Sigmoid colon (tissue), 7 donors: ENCODE results near the gene BRIX1. TPM values are rescaled to one million over a fixed set of nuclear protein-coding genes. Genes with fewer than 3 reads are reported as not detected.

Experiments used
- DNase-seq: peaks from one replicate; pipeline ENCODE4 v3.0.0-alpha.2; 2019
- H3K27ac ChIP-seq, 4 donors: fragments of 200-600 bp; sonication (generic); one replicate each; pipeline ENCODE4 v1.5.1; 2016 to 2019; ENCODE audit warnings: mild to moderate bottlenecking in 1 of 4
- H3K27me3 ChIP-seq, 3 donors: fragments of 200-600 bp; sonication (generic); one replicate each; pipeline ENCODE4 v1.5.1; 2019; ENCODE audit warnings: mild to moderate bottlenecking in 1 of 3
- H3K36me3 ChIP-seq, 4 donors: fragments of 200-600 bp; sonication (generic); one replicate each; pipeline ENCODE4 v1.5.1; 2016 to 2019
- H3K4me1 ChIP-seq, 4 donors: fragments of 200-600 bp; sonication (generic); one replicate each; pipeline ENCODE4 v1.5.1; 2017 to 2019
- H3K4me3 ChIP-seq, 4 donors: fragments of 200-600 bp; sonication (generic); one replicate each; pipeline ENCODE4 v1.5.1; 2017 to 2019; ENCODE audit warnings: mild to moderate bottlenecking in 2 of 4, moderate library complexity in 1 of 4
- H3K9me3 ChIP-seq, 4 donors: fragments of 200-600 bp in 3 of 4; sonication (generic) in 3 of 4; one replicate each; pipeline versions ENCODE4 v1.5.1 to v1.6.1; 2013 to 2019
- EP300 ChIP-seq, 4 donors: sonication (generic); formaldehyde crosslinking; IDR thresholded peaks; one replicate each; pipeline ENCODE4 v1.6.1; 2017; ENCODE audit warnings: antibody characterized with exemption in 4 of 4
- POLR2A ChIP-seq, 2 donors: fragments of 450-650 bp; IDR thresholded peaks; one replicate each; pipeline ENCODE4 v1.6.1; 2016; ENCODE audit warnings: antibody characterized with exemption in 2 of 2, mild to moderate bottlenecking in 2 of 2, moderate library complexity in 2 of 2
- POLR2AphosphoS5 ChIP-seq, 4 donors: sonication (generic); formaldehyde crosslinking; IDR thresholded peaks; one replicate each; pipeline ENCODE4 v1.6.1; 2017; ENCODE audit warnings: antibody characterized with exemption in 4 of 4
- WGBS, 2 donors: extraction: QIAGEN DNeasy Blood & Tissue Kit; methylation state at CpG; one replicate each; pipeline ENCODE4 v1.1.7; 2013; 5-methylcytosine and 5-hydroxymethylcytosine counted together
- intact Hi-C: fragments of 100-400 bp; cut with DNase I; formaldehyde crosslinking; loops from one replicate; pipeline ENCODE4 v1.15.1; 2023
- polyA plus RNA-seq, 3 donors: library from polyadenylated mRNA; stranded (reverse); fragments of 200-250 nt; gene quantifications; one replicate each; pipeline ENCODE4 v1.2.3, GENCODE V29; 2013
- total RNA-seq, 4 donors: library from RNA; depleted of rRNA; stranded (reverse); fragments of >200 nt; gene quantifications; one replicate each; pipeline ENCODE4 v1.1.0, GENCODE V29; 2016
- TF ChIP-seq, protein P1 (sequence below), 4 experiments: fragments of 450-650 bp in 3 of 4; fragments of 200-600 bp in 1 of 4; IDR thresholded peaks; one replicate each; pipeline ENCODE4 v1.5.1; 2016 to 2019; ENCODE audit warnings: antibody characterized with exemption in 4 of 4, mild to moderate bottlenecking in 3 of 4, moderate library complexity in 2 of 4
- donor health status: healthy with polysubstance abuse.
- donor health status: Bipolar disorder and iron deficiency.
- donor health status: healthy.

The BRIX1 gene
- total and polyA plus RNA-seq, 7 donors: 8.6 to 26.0 (median 20.2) TPM

DNA sequence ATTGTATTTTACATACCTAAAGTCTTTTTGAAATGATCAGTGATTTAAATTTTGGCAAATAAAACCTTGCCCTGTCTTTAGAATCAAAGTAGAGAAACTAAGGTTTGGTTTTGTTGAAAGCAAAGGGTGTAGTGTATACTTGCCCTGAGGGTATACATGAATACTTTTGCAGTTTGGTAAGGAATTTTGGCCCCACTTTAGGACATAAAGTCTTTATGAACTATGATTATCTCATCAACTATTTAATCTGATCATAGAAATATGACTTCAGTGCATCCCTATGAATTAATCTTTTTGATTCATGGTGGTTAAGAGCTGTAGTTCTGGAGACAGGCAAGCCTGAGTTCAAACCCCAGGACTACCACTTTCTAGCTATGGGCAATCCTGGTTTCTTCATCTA is 17.9 kb upstream of the BRIX1 start:
- Histone ChIP-seq H3K27me3 (no peaks in the 10 kb centered on the region), H3K9me3 (no peaks in the 10 kb centered on the region), H3K27ac (no peak overlapping the region), H3K36me3 (peaks cover 0 to 4% (median 0%) of the 10 kb centered on the region in 4 donors), H3K4me3 (no peak overlapping the region), H3K4me1 (peaks cover 0 to 4% (median 0%) of the 10 kb centered on the region in 4 donors)
- intact Hi-C loops: loop anchor here (1.0 to 5.0 kb wide), 4 partner anchors 60 to 423 kb away; partner anchors contain the start of gene TTC23L
- TF ChIP-seq, protein P1, sequence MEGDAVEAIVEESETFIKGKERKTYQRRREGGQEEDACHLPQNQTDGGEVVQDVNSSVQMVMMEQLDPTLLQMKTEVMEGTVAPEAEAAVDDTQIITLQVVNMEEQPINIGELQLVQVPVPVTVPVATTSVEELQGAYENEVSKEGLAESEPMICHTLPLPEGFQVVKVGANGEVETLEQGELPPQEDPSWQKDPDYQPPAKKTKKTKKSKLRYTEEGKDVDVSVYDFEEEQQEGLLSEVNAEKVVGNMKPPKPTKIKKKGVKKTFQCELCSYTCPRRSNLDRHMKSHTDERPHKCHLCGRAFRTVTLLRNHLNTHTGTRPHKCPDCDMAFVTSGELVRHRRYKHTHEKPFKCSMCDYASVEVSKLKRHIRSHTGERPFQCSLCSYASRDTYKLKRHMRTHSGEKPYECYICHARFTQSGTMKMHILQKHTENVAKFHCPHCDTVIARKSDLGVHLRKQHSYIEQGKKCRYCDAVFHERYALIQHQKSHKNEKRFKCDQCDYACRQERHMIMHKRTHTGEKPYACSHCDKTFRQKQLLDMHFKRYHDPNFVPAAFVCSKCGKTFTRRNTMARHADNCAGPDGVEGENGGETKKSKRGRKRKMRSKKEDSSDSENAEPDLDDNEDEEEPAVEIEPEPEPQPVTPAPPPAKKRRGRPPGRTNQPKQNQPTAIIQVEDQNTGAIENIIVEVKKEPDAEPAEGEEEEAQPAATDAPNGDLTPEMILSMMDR (IDR thresholded peaks at IDR 0.05): no peak
- no peak for TF ChIP-seq EP300 (IDR thresholded peaks at IDR 0.05)
- no peak for TF ChIP-seq POLR2A (IDR thresholded peaks at IDR 0.05)
- no peak for TF ChIP-seq POLR2AphosphoS5 (IDR thresholded peaks at IDR 0.05)
- DNase-seq: no peak

DNA sequence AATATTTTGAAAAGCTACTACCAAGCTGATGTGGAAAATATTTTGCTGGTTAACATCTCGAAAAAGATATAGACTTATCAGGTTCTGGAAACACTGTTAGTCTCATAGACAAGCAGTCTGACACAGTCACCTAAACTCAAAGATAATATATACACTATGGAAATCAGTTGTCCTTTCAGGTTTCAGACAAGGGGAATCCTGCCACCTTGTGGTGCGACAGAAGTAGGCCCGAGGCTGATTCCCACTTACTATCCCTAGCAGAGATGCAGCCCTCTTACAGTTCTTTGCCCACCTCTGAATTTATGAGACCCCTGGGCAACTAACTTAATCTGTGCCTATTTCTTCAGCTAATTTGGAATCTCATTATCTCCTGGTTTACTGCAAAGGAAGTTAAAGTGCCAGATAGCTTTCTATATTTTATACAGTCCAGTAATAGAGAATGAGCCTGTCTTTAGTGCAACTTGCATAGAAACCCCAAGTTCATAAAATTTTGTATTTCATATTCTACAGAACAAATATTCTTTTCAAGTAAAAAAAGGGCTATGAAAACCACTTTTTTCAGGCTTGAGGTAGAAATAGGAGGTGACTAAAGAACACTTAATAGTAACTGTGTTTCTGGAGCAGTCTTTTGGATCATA is 17.1 kb upstream of the BRIX1 start:
- 1 to 3% methylated on average over 3 of the region's 3 CpGs for WGBS, 2 donors
- Histone ChIP-seq H3K27ac (no peak overlapping the region), H3K4me3 (no peak overlapping the region), H3K27me3 (no peaks in the 10 kb centered on the region), H3K36me3 (peaks cover 0 to 4% (median 0%) of the 10 kb centered on the region in 4 donors), H3K4me1 (peaks cover 0 to 4% (median 0%) of the 10 kb centered on the region in 4 donors), H3K9me3 (no peaks in the 10 kb centered on the region)
- no peak for TF ChIP-seq POLR2AphosphoS5 (IDR thresholded peaks at IDR 0.05)
- TF ChIP-seq POLR2A (IDR thresholded peaks at IDR 0.05): no peak
- TF ChIP-seq, protein P1 (IDR thresholded peaks at IDR 0.05): peak in 3 of 4 experiments; percentile 79 to 82 (median 80)
- no peak for TF ChIP-seq EP300 (IDR thresholded peaks at IDR 0.05)
- peak; percentile 75 for DNase-seq
- intact Hi-C loops: loop anchor here (1.0 to 5.0 kb wide), 4 partner anchors 61 to 424 kb away; partner anchors contain the start of gene TTC23L

DNA sequence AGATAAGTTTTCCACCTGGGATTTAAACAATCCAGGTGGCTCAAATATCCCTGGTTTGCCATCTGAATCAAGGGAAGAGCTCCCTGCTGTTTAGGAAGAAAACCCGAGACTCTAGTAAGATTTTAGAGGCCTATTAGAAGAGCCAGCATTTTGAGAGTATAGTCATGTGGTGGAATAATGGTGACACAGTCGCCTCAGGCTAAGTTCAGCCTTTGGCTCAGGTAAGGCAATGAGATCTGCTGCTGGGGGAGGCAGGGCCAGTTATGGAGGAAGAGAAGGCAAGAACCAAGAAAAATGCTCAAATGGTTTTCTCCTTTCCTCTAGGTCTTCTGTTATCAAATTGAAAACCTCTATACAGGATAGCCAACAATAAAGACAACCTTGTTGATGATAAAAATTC is 16.4 kb upstream of the BRIX1 start:
- Histone ChIP-seq H3K27me3 (no peaks in the 10 kb centered on the region), H3K27ac (no peak overlapping the region), H3K36me3 (peaks cover 0 to 4% (median 0%) of the 10 kb centered on the region in 4 donors), H3K4me1 (peaks cover 0 to 4% (median 0%) of the 10 kb centered on the region in 4 donors), H3K4me3 (no peak overlapping the region), H3K9me3 (no peaks in the 10 kb centered on the region)
- WGBS, 2 donors: 95 to 96% methylated on average over 2 of the region's 2 CpGs
- no peak for DNase-seq
- intact Hi-C loops: loop anchor here (5.0 kb wide), 1 partner anchor 62 kb away; the partner anchor contains the start of gene TTC23L
- TF ChIP-seq EP300 (IDR thresholded peaks at IDR 0.05) (no peak), POLR2A (IDR thresholded peaks at IDR 0.05) (no peak), POLR2AphosphoS5 (IDR thresholded peaks at IDR 0.05) (no peak)
- TF ChIP-seq, protein P1 (IDR thresholded peaks at IDR 0.05): no peak

DNA sequence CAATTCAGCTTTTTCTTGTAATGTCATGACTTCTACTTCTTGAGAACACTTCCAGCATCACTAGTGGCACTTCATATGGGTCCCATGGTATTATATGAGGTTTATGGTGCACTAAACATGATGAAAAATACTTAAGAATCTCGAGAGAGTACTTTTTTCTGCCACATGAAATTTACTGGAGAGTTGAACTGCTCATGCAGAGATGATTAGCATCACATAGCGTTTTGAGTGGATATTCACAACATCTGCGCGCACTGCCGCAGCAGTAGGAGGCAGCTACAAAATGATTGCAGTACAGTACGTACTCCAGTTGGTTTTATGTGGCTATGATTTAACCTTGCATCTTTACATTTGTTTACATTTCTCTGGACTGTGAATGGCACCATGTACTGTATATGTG is 14.9 kb upstream of the BRIX1 start:
- H3K36me3 ChIP-seq: peaks cover 0 to 16% (median 2%) of the 10 kb centered on the region in 4 donors
- no peak for DNase-seq
- TF ChIP-seq EP300 (IDR thresholded peaks at IDR 0.05) (no peak), POLR2A (IDR thresholded peaks at IDR 0.05) (no peak), POLR2AphosphoS5 (IDR thresholded peaks at IDR 0.05) (no peak)
- TF ChIP-seq, protein P1 (IDR thresholded peaks at IDR 0.05): no peak
- H3K4me3 ChIP-seq: no peak overlapping the region
- peaks cover 0 to 4% (median 0%) of the 10 kb centered on the region in 4 donors for H3K4me1 ChIP-seq
- no peak overlapping the region for H3K27ac ChIP-seq
- H3K27me3 ChIP-seq: no peaks in the 10 kb centered on the region
- WGBS, 2 donors: 84 to 92% methylated on average over 6 of the region's 6 CpGs
- no peaks in the 10 kb centered on the region for H3K9me3 ChIP-seq
- intact Hi-C loops: no loop called here
